ENCODE measurements around the gene RAB1A. TPM values are rescaled to one million over a fixed set of nuclear protein-coding genes. Genes with fewer than 3 reads are reported as not detected.
A peak's percentile ranks its signal among the peaks of the same experiment; 100 is the strongest.

Gene RAB1A
- total and polyA plus RNA-seq, 10 of the 15 experiments (the other 5 are each of a cell fraction or from before 2014, with no cell fraction given) = 48.9 to 171 (median 83.4) TPM

DNA sequence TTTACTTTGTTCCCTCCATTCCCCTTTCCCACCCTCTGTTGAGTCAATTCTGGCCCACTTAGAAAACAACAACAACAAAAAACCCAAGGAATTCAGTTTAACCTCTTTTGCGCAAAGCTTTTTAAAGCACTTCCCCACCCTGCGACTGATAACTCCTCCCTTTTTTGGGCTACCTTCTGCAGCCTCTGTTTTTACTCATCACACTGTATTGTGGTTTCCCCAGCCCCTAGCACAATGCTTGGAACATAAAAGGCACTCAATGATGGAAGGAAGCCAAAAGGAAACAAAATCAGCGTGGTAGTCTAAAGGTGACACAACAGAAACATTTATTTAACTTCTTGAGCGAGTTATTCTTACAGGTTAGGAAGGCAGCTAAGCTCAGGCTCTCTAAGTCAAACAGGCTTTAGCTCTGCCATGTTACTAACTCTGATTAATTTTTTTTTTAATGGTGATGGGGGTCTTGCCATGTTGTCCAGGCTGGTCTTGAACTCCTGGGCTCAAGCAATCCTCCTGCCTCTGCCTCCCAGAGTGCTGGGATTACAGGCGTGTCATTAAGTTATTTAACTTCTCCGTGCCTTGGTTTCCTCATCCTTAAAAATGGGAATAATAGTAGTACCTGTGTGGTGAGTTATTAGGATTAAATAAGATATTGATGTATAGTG is 72.4 kb downstream of the RAB1A start (continued):
- TF ChIP-seq, protein P1, sequence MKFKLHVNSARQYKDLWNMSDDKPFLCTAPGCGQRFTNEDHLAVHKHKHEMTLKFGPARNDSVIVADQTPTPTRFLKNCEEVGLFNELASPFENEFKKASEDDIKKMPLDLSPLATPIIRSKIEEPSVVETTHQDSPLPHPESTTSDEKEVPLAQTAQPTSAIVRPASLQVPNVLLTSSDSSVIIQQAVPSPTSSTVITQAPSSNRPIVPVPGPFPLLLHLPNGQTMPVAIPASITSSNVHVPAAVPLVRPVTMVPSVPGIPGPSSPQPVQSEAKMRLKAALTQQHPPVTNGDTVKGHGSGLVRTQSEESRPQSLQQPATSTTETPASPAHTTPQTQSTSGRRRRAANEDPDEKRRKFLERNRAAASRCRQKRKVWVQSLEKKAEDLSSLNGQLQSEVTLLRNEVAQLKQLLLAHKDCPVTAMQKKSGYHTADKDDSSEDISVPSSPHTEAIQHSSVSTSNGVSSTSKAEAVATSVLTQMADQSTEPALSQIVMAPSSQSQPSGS (IDR thresholded peaks at IDR 0.05; ENCODE audit: low read length) = peak; percentile 27; the same call in 1 of the 2 replicates
- TF ChIP-seq BHLHE40 (IDR thresholded peaks at IDR 0.05; ENCODE audit: borderline replicate concordance in 1 of 2, low read depth in 2 of 2, low read length in 1 of 2) = peak; percentile 18 to 21; a peak in 1 of 4 replicates
- 0 out of 4 replicates have a peak, but pooled peaks of 1 of the 2 experiments have one; percentile 40 for TF ChIP-seq EP300 (IDR thresholded peaks at IDR 0.05; ENCODE audit: borderline replicate concordance in 1 of 2, control insufficient read depth in 1 of 2, low read depth in 2 of 2, low read length in 2 of 2)
- TF ChIP-seq RUNX3 (IDR thresholded peaks at IDR 0.05; ENCODE audit: low read length) = peak; percentile 98
- TF ChIP-seq SMAD1 (IDR thresholded peaks at IDR 0.05; ENCODE audit: low read depth, partially characterized antibody) = no peak
- TF ChIP-seq ATF7 (IDR thresholded peaks at IDR 0.05; ENCODE audit: low read depth) = peak; percentile 36; the same call in 1 of the 2 replicates

DNA sequence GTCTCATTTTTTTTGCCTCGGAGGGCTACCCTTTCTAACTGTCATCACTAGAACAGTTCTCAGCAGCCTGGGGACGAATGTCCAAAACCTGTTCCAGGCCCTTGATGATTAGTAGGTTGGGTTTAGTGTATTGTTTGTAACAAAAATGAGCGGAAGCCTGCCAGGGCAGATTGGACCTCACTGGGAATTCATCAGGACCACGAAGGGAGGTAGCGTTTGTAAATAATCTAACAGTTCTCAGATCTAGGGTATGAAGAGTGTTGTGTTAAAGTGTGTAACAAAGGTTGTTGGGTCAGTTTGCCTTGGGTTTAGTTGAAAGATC is 72.9 kb downstream of the RAB1A start:
- no peak for FAIRE-seq
- SMC1A ChIA-PET (ENCODE audit: uncharacterized antibody, unreplicated experiment) = interaction anchor here (0.7 to 5.5 kb wide), 5 partner anchors 73 to 536 kb away, joined by 3 to 36 read pairs (median 3); partner anchors contain the start of gene RAB1A
- Histone ChIP-seq H3K4me2 (ENCODE audit: control insufficient read depth, insufficient read depth) (peak overlapping the region; percentile 100), H3K27ac (ENCODE audit: control insufficient read depth, insufficient read depth) (peak overlapping the region; percentile 42), H3K9me3 (replicated peaks; ENCODE audit: control insufficient read depth, insufficient read depth, low read length) (no peaks in the 10 kb centered on the region), H3K36me3 (ENCODE audit: control insufficient read depth in 2 of 2, insufficient read depth in 2 of 2, low read length in 1 of 2) (no peaks in the 10 kb centered on the region), H3K4me3 (peak overlapping the region; percentile 74), H3K9ac (ENCODE audit: control insufficient read depth, insufficient read depth, low read length) (peak overlapping the region; percentile 70), H3K4me1 (ENCODE audit: control insufficient read depth, insufficient read depth, low read length) (peaks cover 42% of the 10 kb centered on the region), H3K79me2 (ENCODE audit: control insufficient read depth, insufficient read depth, low read length) (peaks cover 4% of the 10 kb centered on the region), H3K27me3 (replicated peaks in 1 of 2; ENCODE audit: control insufficient read depth in 2 of 2, insufficient read depth in 2 of 2, low read length in 1 of 2) (no peaks in the 10 kb centered on the region), H4K20me1 (ENCODE audit: control insufficient read depth, insufficient read depth) (no peaks in the 10 kb centered on the region), H2AFZ (ENCODE audit: control insufficient read depth, low read depth, low read length) (peak overlapping the region; percentile 92)
- WGBS (ENCODE audit: insufficient coverage, insufficient replicate concordance, low lambda C conversion rate, missing lambda C conversion rate) = 8% methylated on average over 5 of the region's 5 CpGs
- in situ Hi-C loops (cut with MboI) (no loop called here), intact Hi-C loops (cut with micrococcal nuclease; ENCODE audit: unreplicated experiment) (loop anchor here (1.0 to 2.0 kb wide), 2 partner anchors 73 to 170 kb away; partner anchors contain the start of genes ACTR2 and RAB1A)
- ATAC-seq = no peak
- TF ChIP-seq SMARCA5 (IDR thresholded peaks at IDR 0.05) = no peak
- no peak for TF ChIP-seq SREBF1 (IDR thresholded peaks at IDR 0.05; ENCODE audit: low read length)
- TF ChIP-seq BHLHE40 (IDR thresholded peaks at IDR 0.05; ENCODE audit: borderline replicate concordance in 1 of 2, low read depth in 2 of 2, low read length in 1 of 2) = no peak
- no peak for TF ChIP-seq IRF4 (IDR thresholded peaks at IDR 0.05; ENCODE audit: low read depth, low read length)
- TF ChIP-seq SUZ12 (IDR thresholded peaks at IDR 0.05; ENCODE audit: unreplicated experiment) = no peak
- TF ChIP-seq CHD1 (IDR thresholded peaks at IDR 0.05; ENCODE audit: low read depth, low read length) = no peak
- no peak for TF ChIP-seq RBBP5 (conservative IDR thresholded peaks at IDR 0.05)
- no peak for TF ChIP-seq E2F4 (IDR thresholded peaks at IDR 0.05; ENCODE audit: low read depth, low read length)
- no peak for TF ChIP-seq CHD4 (IDR thresholded peaks at IDR 0.05)
- TF ChIP-seq, protein P2, sequence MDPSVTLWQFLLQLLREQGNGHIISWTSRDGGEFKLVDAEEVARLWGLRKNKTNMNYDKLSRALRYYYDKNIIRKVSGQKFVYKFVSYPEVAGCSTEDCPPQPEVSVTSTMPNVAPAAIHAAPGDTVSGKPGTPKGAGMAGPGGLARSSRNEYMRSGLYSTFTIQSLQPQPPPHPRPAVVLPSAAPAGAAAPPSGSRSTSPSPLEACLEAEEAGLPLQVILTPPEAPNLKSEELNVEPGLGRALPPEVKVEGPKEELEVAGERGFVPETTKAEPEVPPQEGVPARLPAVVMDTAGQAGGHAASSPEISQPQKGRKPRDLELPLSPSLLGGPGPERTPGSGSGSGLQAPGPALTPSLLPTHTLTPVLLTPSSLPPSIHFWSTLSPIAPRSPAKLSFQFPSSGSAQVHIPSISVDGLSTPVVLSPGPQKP (IDR thresholded peaks at IDR 0.05; ENCODE audit: low read depth, low read length) = no peak
- TF ChIP-seq MEF2B (IDR thresholded peaks at IDR 0.05; ENCODE audit: partially characterized antibody, poor library complexity, severe bottlenecking) = no peak
- RAD21 ChIA-PET (ENCODE audit: unreplicated experiment) = interaction anchor here (0.7 to 5.5 kb wide), 5 partner anchors 8 to 184 kb away, joined by 3 to 58 read pairs (median 37); partner anchors contain the start of genes ACTR2 and RAB1A
- no peak for DNase-seq (ENCODE audit: low read depth, low spot score)
- POLR2A ChIA-PET = interaction anchor here (1.1 to 2.7 kb wide), 2 partner anchors 68 to 73 kb away, joined by 5 to 18 read pairs; partner anchors contain the start of gene RAB1A
- BruUV-seq (replicated peaks) = no TSS peak
- CTCF ChIA-PET = interaction anchor here (0.8 to 4.5 kb wide), 6 partner anchors 8 to 141 kb away, joined by 3 to 46 read pairs (median 4); no protein-coding TSS in a partner anchor

Data from GM12878 (cell line).